ENCODE measurements around the gene NUP37. TPM values are rescaled to one million over a fixed set of nuclear protein-coding genes. Genes with fewer than 3 reads are reported as not detected.
A peak's percentile ranks its signal among the peaks of the same experiment; 100 is the strongest.

Gene NUP37
- total RNA-seq, 2 donors from 2014 or later = 59.4 to 74.7 TPM

GRCh38 chr12:102053062-102053349 lies 66.9 kb downstream of the NUP37 start:
- no peaks in the 10 kb centered on the region for H3K9me3 Mint-ChIP-seq
- Histone ChIP-seq H3K4me1 (ENCODE audit: control insufficient read depth, insufficient read depth, low read length) (no peaks in the 10 kb centered on the region), H3K36me3 (ENCODE audit: control insufficient read depth, insufficient read depth, low read length) (peaks cover 19% of the 10 kb centered on the region), H3K9me3 (ENCODE audit: control insufficient read depth, low read length) (peaks cover 25% of the 10 kb centered on the region), H3K9ac (ENCODE audit: extremely low read depth, low read length, poor library complexity, severe bottlenecking) (no peak overlapping the region), H3K4me3 (ENCODE audit: low read length) (no peak overlapping the region), H3K27ac (ENCODE audit: low read depth, low read length) (no peak overlapping the region), H3K27me3 (ENCODE audit: control insufficient read depth, insufficient read depth, low read length, poor library complexity, severe bottlenecking) (no peaks in the 10 kb centered on the region)
- H3K27ac Mint-ChIP-seq = no peak overlapping the region
- H3K4me3 Mint-ChIP-seq = no peak overlapping the region
- peaks cover 34% of the 10 kb centered on the region for H3K36me3 Mint-ChIP-seq (ENCODE audit: low read depth)
- no peak for TF ChIP-seq CTCF (conservative IDR thresholded peaks at IDR 0.05)
- no peaks in the 10 kb centered on the region for H3K27me3 Mint-ChIP-seq (ENCODE audit: insufficient read depth)
- DNase-seq = no peak
- H3K4me1 Mint-ChIP-seq = peaks cover 2% of the 10 kb centered on the region

GRCh38 chr12:102052192-102053061 lies 67.5 kb downstream of the NUP37 start:
- 95 to 97% methylated on average over 3 to 4 of the region's 4 CpGs for WGBS, 2 experiments (ENCODE audit: insufficient coverage in 1 of 2, insufficient read length in 1 of 2)
- Histone ChIP-seq H3K9ac (ENCODE audit: extremely low read depth, low read length, poor library complexity, severe bottlenecking) (no peak overlapping the region), H3K27me3 (ENCODE audit: control insufficient read depth, insufficient read depth, low read length, poor library complexity, severe bottlenecking) (no peaks in the 10 kb centered on the region), H3K9me3 (ENCODE audit: control insufficient read depth, low read length) (peaks cover 19% of the 10 kb centered on the region), H3K27ac (ENCODE audit: low read depth, low read length) (no peak overlapping the region), H3K4me1 (ENCODE audit: control insufficient read depth, insufficient read depth, low read length) (no peaks in the 10 kb centered on the region), H3K36me3 (ENCODE audit: control insufficient read depth, insufficient read depth, low read length) (peaks cover 13% of the 10 kb centered on the region), H3K4me3 (ENCODE audit: low read length) (no peak overlapping the region)
- peaks cover 28% of the 10 kb centered on the region for H3K36me3 Mint-ChIP-seq (ENCODE audit: low read depth)
- H3K4me3 Mint-ChIP-seq = no peak overlapping the region
- peak; percentile 43 for TF ChIP-seq CTCF (conservative IDR thresholded peaks at IDR 0.05)
- H3K4me1 Mint-ChIP-seq = peaks cover 2% of the 10 kb centered on the region
- H3K27ac Mint-ChIP-seq = no peak overlapping the region
- H3K9me3 Mint-ChIP-seq = no peaks in the 10 kb centered on the region
- peak; percentile 62 for DNase-seq
- H3K27me3 Mint-ChIP-seq (ENCODE audit: insufficient read depth) = no peaks in the 10 kb centered on the region

- no peak for DNase-seq
- H3K9ac ChIP-seq (ENCODE audit: extremely low read depth, low read length, poor library complexity, severe bottlenecking) = no peak overlapping the region
- H3K36me3 ChIP-seq (ENCODE audit: control insufficient read depth, insufficient read depth, low read length) = peaks cover 5% of the 10 kb centered on the region
- WGBS, 2 experiments (ENCODE audit: insufficient coverage in 1 of 2, insufficient read length in 1 of 2) = 100% methylated on average over 1 of the region's 1 CpG; no CpG with 5 or more reads in 1 of the 2 experiments
- H3K27me3 Mint-ChIP-seq (ENCODE audit: insufficient read depth) = no peaks in the 10 kb centered on the region
- H3K4me3 Mint-ChIP-seq = no peak overlapping the region
- H3K36me3 Mint-ChIP-seq (ENCODE audit: low read depth) = peaks cover 20% of the 10 kb centered on the region
- H3K9me3 ChIP-seq (ENCODE audit: control insufficient read depth, low read length) = peaks cover 10% of the 10 kb centered on the region
- H3K4me1 Mint-ChIP-seq = peaks cover 2% of the 10 kb centered on the region
- H3K4me3 ChIP-seq (ENCODE audit: low read length) = no peak overlapping the region
- no peak for TF ChIP-seq CTCF (conservative IDR thresholded peaks at IDR 0.05)
- H3K9me3 Mint-ChIP-seq = no peaks in the 10 kb centered on the region
- no peak overlapping the region for H3K27ac Mint-ChIP-seq
- H3K4me1 ChIP-seq (ENCODE audit: control insufficient read depth, insufficient read depth, low read length) = no peaks in the 10 kb centered on the region
- no peak overlapping the region for H3K27ac ChIP-seq (ENCODE audit: low read depth, low read length)
- H3K27me3 ChIP-seq (ENCODE audit: control insufficient read depth, insufficient read depth, low read length, poor library complexity, severe bottlenecking) = no peaks in the 10 kb centered on the region
Measured at GRCh38 chr12:102051431-102051965, 68.4 kb downstream of the NUP37 start.

Measured in endodermal cell (in vitro differentiated cells).